Choroid plexus epithelial cell (primary cell): ENCODE measurements around the gene ABCB1.
A peak's percentile ranks its signal among the peaks of the same experiment; 100 is the strongest.
"Not testable (repeated sequence)": the region's sequence is repeated elsewhere in the genome, so short reads cannot be mapped to it uniquely, and the experiment has no call there.

Source experiments
- DNase-seq: peaks from one replicate; pipeline ENCODE4 v3.0.0-alpha.2; 2010; ENCODE audit warnings: low read depth
- H3K4me3 ChIP-seq: 2 replicates; pipeline ENCODE4 v1.5.1; 2011; ENCODE audit warnings: low read depth, mild to moderate bottlenecking, control low read depth, low read length, moderate library complexity
- CTCF ChIP-seq: conservative IDR thresholded peaks from 2 replicates; pipeline ENCODE4 v1.5.1; 2011; ENCODE audit warnings: low read depth, mild to moderate bottlenecking, control low read depth, inconsistent platforms, low read length, moderate library complexity

The ABCB1 gene

GRCh38 chr7:87476179-87476557 is 124.5 kb downstream of the ABCB1 start:
- no peak overlapping the region for H3K4me3 ChIP-seq

GRCh38 chr7:87475359-87476178 is 125.1 kb downstream of the ABCB1 start, which contains the start of gene ABCB4:
TSS of gene ABCB4 (minus strand) at chr7:87475680. CDS start at chr7:87475465, 215 bp downstream.
- DNase-seq, result no peak
- peak within 1 kb of the TSS; percentile 53 for H3K4me3 ChIP-seq
- no peak for TF ChIP-seq CTCF

More at GRCh38 chr7:87476179-87476557, 124.5 kb downstream of the ABCB1 start:
- DNase-seq, result no peak
- TF ChIP-seq CTCF, result no peak

GRCh38 chr7:87474533-87475358 is 125.9 kb downstream of the ABCB1 start:
- peak overlapping the region; percentile 53 for H3K4me3 ChIP-seq
- peak; percentile 38 for DNase-seq
- TF ChIP-seq CTCF, result no peak

- TF ChIP-seq CTCF, result no peak
- no peak overlapping the region for H3K4me3 ChIP-seq
- no peak for DNase-seq
Measured at GRCh38 chr7:87473986-87474385, 126.7 kb downstream of the ABCB1 start.

- DNase-seq, result no peak
- TF ChIP-seq CTCF, result no peak
- H3K4me3 ChIP-seq, result no peak overlapping the region
Measured at GRCh38 chr7:87473192-87473591, 127.5 kb downstream of the ABCB1 start.

GRCh38 chr7:87471473-87471872 is 129.2 kb downstream of the ABCB1 start:
- TF ChIP-seq CTCF, result no peak
- no peak for DNase-seq
- no peak overlapping the region for H3K4me3 ChIP-seq

- not testable (repeated sequence) for H3K4me3 ChIP-seq, DNase-seq
Measured at GRCh38 chr7:87469204-87469603, 131.5 kb downstream of the ABCB1 start.

- not testable (repeated sequence) for H3K4me3 ChIP-seq, DNase-seq
Measured at GRCh38 chr7:87465534-87465880, 135.2 kb downstream of the ABCB1 start.

GRCh38 chr7:87464830-87465533 is 135.7 kb downstream of the ABCB1 start:
- not testable (repeated sequence) for DNase-seq, H3K4me3 ChIP-seq
